K562 (cell line): ENCODE measurements around the gene INCA1. TPM values are rescaled to one million over a fixed set of nuclear protein-coding genes. Genes with fewer than 3 reads are reported as not detected.

Experiments
- C11orf30 ChIP-seq: fragments of 450-650 bp; IDR thresholded peaks from 2 replicates; pipeline ENCODE4 v1.6.1; 2016; ENCODE audit warnings: low read depth, mild to moderate bottlenecking
- ELF1 ChIP-seq: fragments of 200-800 bp; sonication (Bioruptor generic); IDR thresholded peaks from 2 replicates; pipeline ENCODE4 v1.6.1; 2016; ENCODE audit warnings: missing genetic modification characterization, missing compliant biosample characterization
- GABPA ChIP-seq: fragments of 200-800 bp; sonication (Bioruptor generic); conservative IDR thresholded peaks from 2 replicates; pipeline ENCODE4 v1.6.1; 2016; ENCODE audit warnings: low read depth, missing genetic modification characterization, missing compliant biosample characterization
- HEY1 ChIP-seq: fragments of 250-450 bp; sonication (Bioruptor Pico); IDR thresholded peaks from 2 replicates; pipeline ENCODE4 v1.5.0; 2020; ENCODE audit warnings: mild to moderate bottlenecking, moderate library complexity, borderline replicate concordance
- ILK ChIP-seq: fragments of 450-650 bp; IDR thresholded peaks from 2 replicates; pipeline ENCODE4 v1.6.1; 2016; ENCODE audit warnings: missing genetic modification characterization, low read depth, mild to moderate bottlenecking, missing compliant biosample characterization, moderate library complexity, borderline replicate concordance
- LEF1 ChIP-seq: fragments of 450-650 bp; IDR thresholded peaks from 2 replicates; pipeline ENCODE4 v1.6.1; 2016; ENCODE audit warnings: mild to moderate bottlenecking
- NFIC ChIP-seq: fragments of 450-650 bp; IDR thresholded peaks from 2 replicates; pipeline ENCODE4 v1.6.1; 2017; ENCODE audit warnings: mild to moderate bottlenecking, inconsistent platforms
- PML ChIP-seq: IDR thresholded peaks from 2 replicates; pipeline ENCODE4 v1.6.1; 2012; ENCODE audit warnings: low read length, inconsistent platforms
- POU5F1 ChIP-seq: fragments of 150-350 bp; IDR thresholded peaks from 2 replicates; pipeline ENCODE4 v1.6.1; 2014; ENCODE audit warnings: borderline replicate concordance, low read length, low read depth, mild to moderate bottlenecking; ENCODE audit not compliant: partially characterized antibody
- SAFB ChIP-seq: fragments of 200-400 bp; formaldehyde crosslinking; IDR thresholded peaks from 2 replicates; pipeline ENCODE4 v1.6.1; 2017; ENCODE audit warnings: low read depth, low read length, borderline replicate concordance
- SETDB1 ChIP-seq: IDR thresholded peaks from one replicate; pipeline ENCODE4 v1.6.1; 2012; ENCODE audit warnings: low read length, control low read depth, inconsistent platforms
- SIX5 ChIP-seq, 2 experiments: IDR thresholded peaks; 2 replicates each; pipeline ENCODE4 v1.6.1; 2011; ENCODE audit warnings: low read length in 2 of 2, borderline replicate concordance in 1 of 2, low read depth in 1 of 2, mild to moderate bottlenecking in 1 of 2, moderate library complexity in 1 of 2; ENCODE audit not compliant: insufficient read depth in 1 of 2
- TARDBP ChIP-seq: fragments of 450-650 bp; IDR thresholded peaks from 2 replicates; pipeline ENCODE4 v1.6.1; 2016
- TRIM28 ChIP-seq: fragments of 450-650 bp; IDR thresholded peaks from 2 replicates; pipeline ENCODE4 v1.6.1; 2017
- YY1 ChIP-seq, 3 experiments: IDR thresholded peaks; 2 replicates each; pipeline ENCODE4 v1.6.1; 2011; ENCODE audit warnings: low read length in 2 of 3, mild to moderate bottlenecking in 2 of 3, moderate library complexity in 2 of 3, borderline replicate concordance in 1 of 3, control low read depth in 1 of 3, low read depth in 1 of 3; ENCODE audit not compliant: insufficient read depth in 3 of 3, insufficient replicate concordance in 2 of 3, control insufficient read depth in 1 of 3, insufficient read length in 1 of 3; ENCODE audit errors: extremely low read depth in 1 of 3
- ZBTB26 ChIP-seq: fragments of 450-650 bp; formaldehyde crosslinking; IDR thresholded peaks from 2 replicates; pipeline ENCODE4 v1.4.0; 2022; ENCODE audit warnings: missing genetic modification characterization
- ZFPM2 ChIP-seq: fragments of 250-450 bp; sonication (Bioruptor Pico); IDR thresholded peaks from 2 replicates; pipeline ENCODE4 v1.5.1; 2022; ENCODE audit warnings: mild to moderate bottlenecking
- ZFX ChIP-seq: sonication (generic); formaldehyde crosslinking; IDR thresholded peaks from 2 replicates; pipeline ENCODE4 v1.8.0; 2022; ENCODE audit warnings: mild to moderate bottlenecking, missing genetic modification reagents, moderate library complexity
- ZNF584 ChIP-seq: fragments of 200-800 bp; sonication (Bioruptor generic); IDR thresholded peaks from 2 replicates; pipeline ENCODE4 v1.6.1; 2016; ENCODE audit warnings: low read depth, mild to moderate bottlenecking, missing genetic modification characterization, missing compliant biosample characterization
- polyA plus RNA-seq, 8 experiments: library from polyadenylated mRNA; depleted of rRNA in 4 of 8; stranded (reverse) in 5 of 8; unstranded in 3 of 8; fragments of >200 nt; fragmentation: Nextera tagmentation in 2 of 8; fragmentation: Illumina TruSeq in 1 of 8; extraction: Ambion mirVana in 2 of 8; extraction: Trizol in 1 of 8; gene quantifications; 2 replicates each; pipeline versions ENCODE4 v1.2.1 to v1.2.3, GENCODE V29; 2011 to 2014; ENCODE audit warnings: inconsistent platforms in 1 of 8, missing spikeins in 1 of 8
- total RNA-seq, 7 experiments: library from RNA; depleted of rRNA in 6 of 7; stranded (reverse); fragments of >200 nt in 6 of 7; fragmentation: Illumina TruSeq in 2 of 7; extraction: Trizol in 2 of 7; gene quantifications; 2 replicates each; pipeline versions ENCODE4 v1.2.1 to v1.2.3, GENCODE V29; 2011 to 2021; ENCODE audit warnings: low replicate concordance in 1 of 7
- TF ChIP-seq, protein P1 (sequence below): fragments of 450-650 bp; formaldehyde crosslinking; conservative IDR thresholded peaks from 2 replicates; pipeline ENCODE4 v1.4.0; 2022; ENCODE audit warnings: mild to moderate bottlenecking, missing genetic modification characterization

The INCA1 gene
- total and polyA plus RNA-seq, 9 of the 15 experiments (the other 6 are each of a cell fraction or from before 2014, with no cell fraction given): 0.08 to 0.50 (median 0.13) TPM; not detected in 4

DNA sequence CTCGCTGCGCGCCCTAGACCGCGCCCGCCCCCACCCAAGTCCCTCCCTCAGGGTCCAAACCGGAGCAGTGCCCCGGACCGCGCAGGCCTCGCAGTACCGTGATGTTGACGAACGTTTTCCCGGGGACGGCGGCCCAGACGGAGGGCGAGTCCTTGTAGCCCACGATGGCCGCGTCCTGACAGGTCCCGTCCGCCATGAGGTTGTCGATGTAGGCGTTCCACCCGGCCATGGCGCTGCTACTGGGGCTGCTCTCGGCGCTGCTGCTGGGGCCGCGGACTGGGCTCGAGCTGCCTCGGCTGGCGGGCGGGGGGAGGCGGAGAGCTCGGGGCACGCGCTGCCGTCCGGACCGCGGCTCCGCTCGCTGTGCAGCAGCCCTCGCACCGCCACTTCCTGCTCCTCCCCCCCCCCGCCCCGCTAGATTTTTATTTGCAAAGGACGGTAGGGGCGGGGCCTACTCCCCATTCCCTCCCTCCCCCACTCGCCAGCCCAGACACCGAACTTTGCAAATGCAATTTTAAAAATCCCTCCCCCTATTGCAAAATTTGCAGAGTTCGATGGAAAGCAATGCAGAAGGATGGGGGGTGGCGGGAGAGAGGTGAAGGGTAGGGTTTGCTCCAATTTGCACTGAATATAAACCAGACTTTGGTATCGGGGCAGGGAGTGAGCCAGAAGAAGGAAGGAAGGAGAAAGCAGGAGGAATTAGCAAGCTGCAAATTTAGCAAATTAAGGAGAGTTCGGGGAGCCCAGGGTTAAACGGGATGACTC lies 49.0 kb downstream of the INCA1 start, which contains the start of gene PFN1 (continued):
- TF ChIP-seq, protein P1, sequence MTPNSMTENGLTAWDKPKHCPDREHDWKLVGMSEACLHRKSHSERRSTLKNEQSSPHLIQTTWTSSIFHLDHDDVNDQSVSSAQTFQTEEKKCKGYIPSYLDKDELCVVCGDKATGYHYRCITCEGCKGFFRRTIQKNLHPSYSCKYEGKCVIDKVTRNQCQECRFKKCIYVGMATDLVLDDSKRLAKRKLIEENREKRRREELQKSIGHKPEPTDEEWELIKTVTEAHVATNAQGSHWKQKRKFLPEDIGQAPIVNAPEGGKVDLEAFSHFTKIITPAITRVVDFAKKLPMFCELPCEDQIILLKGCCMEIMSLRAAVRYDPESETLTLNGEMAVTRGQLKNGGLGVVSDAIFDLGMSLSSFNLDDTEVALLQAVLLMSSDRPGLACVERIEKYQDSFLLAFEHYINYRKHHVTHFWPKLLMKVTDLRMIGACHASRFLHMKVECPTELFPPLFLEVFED (CRISPR knock-in tag): 0 out of 2 replicates have a peak, but pooled peaks have one; percentile 56
- TF ChIP-seq SIX5 (IDR thresholded peaks at IDR 0.05; ENCODE audit: borderline replicate concordance in 1 of 2, insufficient read depth in 1 of 2, low read depth in 1 of 2, low read length in 2 of 2) (no peak), NFIC (peak; percentile 24; the same call in 1 of the 2 replicates), HEY1 (CRISPR knock-in tag) (no peak), YY1 (IDR thresholded peaks at IDR 0.05; ENCODE audit: borderline replicate concordance in 1 of 3, control insufficient read depth in 1 of 3, extremely low read depth in 1 of 3, insufficient read depth in 3 of 3, insufficient read length in 1 of 3, insufficient replicate concordance in 2 of 3, low read depth in 1 of 3, low read length in 2 of 3) (peak in 1 of 3 experiments; percentile 55), ZFPM2 (CRISPR knock-in tag) (no peak), TARDBP (no peak), PML (0 out of 2 replicates have a peak, but pooled peaks have one; percentile 43), ZFX (peak; percentile 31; the same call in 1 of the 2 replicates), ZNF584 (0 out of 2 replicates have a peak, but pooled peaks have one; percentile 10), TRIM28 (peak; percentile 51; the same call in 1 of the 2 replicates), POU5F1 (no peak), ELF1 (tag) (peak; percentile 77), ILK (tag) (no peak), SETDB1 (no peak), SAFB (0 out of 2 replicates have a peak, but pooled peaks have one; percentile 25), C11orf30 (0 out of 2 replicates have a peak, but pooled peaks have one; percentile 15), ZBTB26 (CRISPR knock-in tag) (0 out of 2 replicates have a peak, but pooled peaks have one; percentile 16), LEF1 (peak; percentile 18; the same call in 1 of the 2 replicates), GABPA (peak; percentile 79)
